ENCODE data around the gene SLC2A1.

SLC2A1 gene

GRCh38 chr1:42944246-42944928, 14.3 kb downstream of the SLC2A1 start:
- in situ Hi-C loops (cut with MboI; ENCODE audit: low sequenced_read_pairs), result no loop called here

DNA sequence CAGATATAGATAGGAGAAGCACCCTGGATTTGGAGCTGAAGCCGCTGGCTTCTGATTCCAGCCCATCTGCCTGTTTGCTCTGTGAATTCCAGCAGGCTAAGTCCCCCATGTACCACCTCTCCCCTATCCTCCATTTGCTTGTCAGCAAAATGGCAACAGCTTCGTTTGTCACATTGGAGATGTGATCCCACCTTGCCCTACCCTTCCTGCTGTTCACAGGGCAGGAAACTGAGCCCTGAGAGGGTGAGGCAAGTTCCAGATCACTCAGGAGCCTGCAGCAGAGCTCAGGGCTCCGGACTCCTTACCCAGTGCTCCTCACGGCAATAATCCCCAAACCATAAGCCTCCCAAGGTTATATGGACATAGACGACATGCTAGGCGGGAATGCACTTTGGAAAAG, 14.9 kb downstream of the SLC2A1 start:
- in situ Hi-C loops (cut with MboI; ENCODE audit: low sequenced_read_pairs), result no loop called here

DNA sequence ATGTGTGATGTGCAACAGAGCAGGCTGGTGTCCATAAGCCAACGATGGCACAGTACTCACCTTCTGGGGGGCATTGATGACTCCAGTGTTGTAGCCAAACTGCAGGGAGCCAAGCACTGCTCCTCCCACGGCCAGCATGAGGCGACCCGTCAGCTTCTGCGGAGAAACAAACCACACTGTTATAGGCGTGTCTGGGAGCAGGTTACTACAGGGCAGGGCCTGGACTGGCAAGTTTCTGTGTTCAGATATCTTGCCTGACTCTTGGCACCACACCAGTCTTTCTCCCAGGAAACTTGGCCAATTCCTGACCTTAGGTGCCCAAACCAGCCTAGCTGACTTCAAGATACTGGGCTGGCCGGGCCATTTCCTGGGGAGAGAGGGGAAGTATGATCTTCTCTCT, 15.5 kb downstream of the SLC2A1 start:
- in situ Hi-C loops (cut with MboI; ENCODE audit: low sequenced_read_pairs), result no loop called here

GRCh38 chr1:42942444-42942843, 16.2 kb downstream of the SLC2A1 start:
- in situ Hi-C loops (cut with MboI; ENCODE audit: low sequenced_read_pairs), result no loop called here

DNA sequence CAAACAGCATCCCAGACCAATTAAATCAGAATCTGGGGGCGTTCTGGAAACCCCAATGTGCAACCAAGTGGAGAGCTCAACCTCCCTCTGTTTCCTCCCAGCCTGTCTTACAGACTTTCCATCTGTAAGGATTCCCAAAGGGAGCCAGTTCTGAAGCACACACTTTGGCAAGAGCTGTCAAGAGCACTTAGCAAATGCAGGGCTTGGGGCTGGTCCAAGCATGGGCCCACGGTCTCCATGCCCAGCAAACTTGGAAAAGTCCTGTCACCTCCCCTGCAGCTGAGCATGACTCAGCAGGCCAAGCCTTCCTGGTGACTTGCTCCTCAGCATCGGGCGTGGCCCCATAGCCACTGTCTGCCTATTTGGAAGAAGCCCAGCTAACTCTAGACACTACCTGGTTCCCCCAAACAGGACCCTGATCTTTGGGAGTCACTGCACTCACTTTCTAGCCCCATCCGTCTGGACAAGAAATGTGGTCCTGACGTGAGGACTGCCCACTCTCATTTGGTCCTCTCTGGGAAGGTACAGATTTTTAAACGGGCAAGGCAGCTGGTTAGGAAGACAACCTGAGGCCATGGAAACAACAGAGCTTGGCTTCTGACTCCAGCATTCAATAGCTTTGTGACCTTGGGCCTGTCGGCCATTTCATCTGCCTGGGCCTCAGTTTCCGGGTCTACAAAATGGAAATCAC, 16.9 kb downstream of the SLC2A1 start:
- in situ Hi-C loops (cut with MboI; ENCODE audit: low sequenced_read_pairs), result no loop called here

DNA sequence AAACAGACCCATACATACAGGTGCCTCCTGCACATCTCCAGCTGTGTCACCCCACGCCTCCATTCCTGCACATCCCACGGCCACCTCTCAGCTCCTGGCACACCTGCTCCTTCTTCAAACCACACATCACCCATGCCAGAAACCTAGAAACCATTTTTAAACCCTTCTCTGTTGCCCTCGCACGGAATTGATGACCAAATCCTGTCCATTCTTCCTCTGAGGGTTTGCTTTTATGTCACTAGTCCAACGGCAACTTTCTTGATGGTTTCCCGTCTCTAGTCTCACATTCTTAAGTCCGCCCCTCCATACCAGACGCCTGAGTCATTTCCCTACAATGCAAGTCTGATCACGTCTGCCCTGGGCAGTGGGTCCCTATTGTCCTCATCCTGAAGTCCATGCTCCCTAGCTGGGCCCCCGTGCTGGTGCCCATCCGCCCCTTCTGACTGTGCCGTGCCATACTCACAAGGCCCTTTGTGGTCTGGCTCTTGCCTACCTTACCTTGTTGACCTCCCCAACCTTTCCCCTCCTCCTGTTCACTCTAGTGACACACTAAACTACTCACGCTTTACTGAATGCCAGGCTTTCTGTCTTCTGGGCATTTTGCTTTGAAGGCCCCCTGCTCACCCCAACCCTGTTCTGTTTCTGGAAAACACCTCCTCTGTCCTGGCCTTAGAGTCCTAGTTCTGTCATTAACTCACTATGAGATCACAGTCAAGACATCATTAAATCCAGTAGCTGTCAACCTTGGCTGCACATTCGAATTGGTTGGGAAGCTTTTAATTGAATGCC, 17.6 kb downstream of the SLC2A1 start:
- in situ Hi-C loops (cut with MboI; ENCODE audit: low sequenced_read_pairs), result no loop called here

GRCh38 chr1:42938645-42939615, 19.7 kb downstream of the SLC2A1 start:
- in situ Hi-C loops (cut with MboI; ENCODE audit: low sequenced_read_pairs), result no loop called here

- in situ Hi-C loops (cut with MboI; ENCODE audit: low sequenced_read_pairs), result no loop called here
These were observed 20.6 kb downstream of the SLC2A1 start for GRCh38 chr1:42937836-42938644.

GRCh38 chr1:42937141-42937696, 21.4 kb downstream of the SLC2A1 start:
- in situ Hi-C loops (cut with MboI; ENCODE audit: low sequenced_read_pairs), result no loop called here

DNA sequence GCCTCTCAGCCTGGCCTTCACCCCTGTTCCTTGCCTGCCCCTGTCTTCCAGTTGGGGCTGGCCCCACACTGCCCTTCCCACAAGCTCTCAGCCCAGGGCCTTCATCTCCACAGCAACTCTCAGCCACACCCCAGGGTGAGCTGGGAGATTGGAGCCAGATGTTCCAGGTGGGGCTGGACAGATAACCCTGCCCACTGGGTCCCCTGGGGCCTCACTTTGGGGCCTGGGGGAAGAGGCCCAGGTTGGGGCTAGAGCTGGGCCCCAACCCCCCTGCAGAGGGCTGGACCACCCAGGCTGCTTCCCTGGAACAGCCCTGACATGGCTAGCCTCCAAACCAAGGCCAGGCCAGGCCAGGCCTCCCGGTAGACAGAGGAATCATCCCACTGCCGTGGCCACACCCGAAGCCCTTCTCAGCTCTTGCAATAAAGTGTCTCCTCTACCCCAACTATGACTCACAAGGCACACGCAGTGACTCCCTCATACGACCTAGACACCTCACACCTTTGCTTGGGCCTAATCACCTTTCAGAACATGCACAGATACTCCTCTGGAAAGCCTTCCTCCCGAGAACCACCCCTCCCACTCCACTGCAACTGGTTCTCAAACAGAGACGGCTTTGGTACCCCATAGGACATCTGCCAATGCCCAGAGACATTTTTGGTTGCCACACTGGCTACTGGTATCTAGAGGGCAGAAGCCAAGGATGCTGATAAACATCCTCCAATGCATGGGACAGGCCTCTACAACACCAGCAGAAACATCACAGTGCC, 22.2 kb downstream of the SLC2A1 start:
- in situ Hi-C loops (cut with MboI; ENCODE audit: low sequenced_read_pairs), result no loop called here

DNA sequence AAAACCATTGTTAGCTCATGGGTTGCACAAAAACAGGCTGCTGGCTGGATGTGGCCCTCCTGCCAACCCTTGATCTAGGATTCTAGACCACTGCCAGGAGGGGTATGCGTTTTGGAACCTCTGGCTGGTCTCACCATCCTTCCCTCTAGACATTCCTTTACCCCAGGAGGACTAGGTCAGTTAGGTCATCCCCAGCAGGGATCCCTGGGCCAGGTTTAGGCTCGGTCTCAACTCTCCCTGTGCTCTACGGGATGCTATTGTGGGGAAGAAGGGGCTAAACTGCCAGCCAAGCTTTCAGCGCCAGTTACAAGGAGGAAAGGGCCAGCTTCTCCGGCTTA, 22.7 kb downstream of the SLC2A1 start:
- in situ Hi-C loops (cut with MboI; ENCODE audit: low sequenced_read_pairs), result no loop called here

DNA sequence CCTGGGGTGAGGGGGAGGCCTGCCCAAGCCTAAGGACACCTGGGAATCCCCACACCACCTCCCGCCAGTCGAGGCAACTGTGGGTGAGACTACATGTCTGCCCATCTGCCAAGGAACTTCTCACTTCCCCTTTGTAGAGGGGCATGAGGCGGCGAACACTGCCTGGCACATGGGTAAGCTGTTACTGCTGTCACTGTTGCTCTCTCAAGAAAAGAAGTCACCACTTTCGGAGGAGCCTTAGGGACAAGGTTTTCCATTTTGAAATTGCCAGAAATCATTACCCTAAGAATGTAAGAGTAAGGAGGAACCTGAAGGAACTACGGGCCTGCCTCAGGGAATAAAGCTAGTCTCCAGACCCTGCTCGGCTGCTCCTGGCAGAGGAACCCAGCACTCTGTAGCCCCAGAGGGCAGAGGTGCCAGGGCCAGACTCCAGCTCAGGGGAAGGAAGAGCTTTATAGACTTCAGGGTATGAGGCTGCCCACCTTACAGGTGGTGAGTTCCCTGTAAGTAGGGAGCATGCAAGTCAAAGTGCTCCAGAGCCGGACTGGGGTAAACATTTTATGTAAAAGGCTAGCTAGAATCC, 23.3 kb downstream of the SLC2A1 start:
- in situ Hi-C loops (cut with MboI; ENCODE audit: low sequenced_read_pairs), result no loop called here

- in situ Hi-C loops (cut with MboI; ENCODE audit: low sequenced_read_pairs), result no loop called here
These were observed 23.9 kb downstream of the SLC2A1 start for GRCh38 chr1:42934541-42935312.

- in situ Hi-C loops (cut with MboI; ENCODE audit: low sequenced_read_pairs), result no loop called here
These were observed 24.8 kb downstream of the SLC2A1 start for GRCh38 chr1:42933610-42934491.

GRCh38 chr1:42933060-42933586, 25.5 kb downstream of the SLC2A1 start:
- in situ Hi-C loops (cut with MboI; ENCODE audit: low sequenced_read_pairs), result no loop called here

GRCh38 chr1:42932442-42932941, 26.2 kb downstream of the SLC2A1 start:
- in situ Hi-C loops (cut with MboI; ENCODE audit: low sequenced_read_pairs), result no loop called here

Data from hTERT RPE-1 (cell line).